Upper lobe of right lung (tissue), 1 donor: Measurements from ENCODE around the gene PADI1. TPM values are rescaled to one million over a fixed set of nuclear protein-coding genes. Genes with fewer than 3 reads are reported as not detected.
A peak's percentile ranks its signal among the peaks of the same experiment; 100 is the strongest.

Experiments used
- ATAC-seq: fragments of 200-7000 bp; cut with Tn5 transposase; one replicate; pipeline ENCODE4 v1.9.1; 2020; ENCODE audit warnings: mild to moderate bottlenecking, moderate library complexity
- DNase-seq: peaks from one replicate; pipeline ENCODE4 v3.0.0-alpha.2; 2020
- H3K27ac ChIP-seq: fragments of 200-600 bp; one replicate; pipeline ENCODE4 v1.8.0; 2022
- H3K27me3 ChIP-seq: fragments of 200-600 bp; one replicate; pipeline ENCODE4 v1.8.0; 2022; ENCODE audit warnings: mild to moderate bottlenecking
- H3K36me3 ChIP-seq: fragments of 200-600 bp; one replicate; pipeline ENCODE4 v1.8.0; 2022
- H3K4me1 ChIP-seq: fragments of 200-600 bp; one replicate; pipeline ENCODE4 v1.8.0; 2022
- H3K4me3 ChIP-seq: fragments of 200-600 bp; one replicate; pipeline ENCODE4 v1.8.0; 2022; ENCODE audit warnings: mild to moderate bottlenecking
- H3K9me3 ChIP-seq: fragments of 200-600 bp; one replicate; pipeline ENCODE4 v1.8.0; 2022
- intact Hi-C: fragments of 100-400 bp; cut with DNase I; formaldehyde crosslinking; loops from one replicate; pipeline ENCODE4 v1.11.0; 2022
- total RNA-seq: library from RNA; stranded (reverse); fragmentation: NEBNext Ultra II Directional; extraction: Animal tissue kit (Norgen Biotek cat#: 25700); gene quantifications from one replicate; pipeline ENCODE4 v1.2.1, GENCODE V29; 2021
- TF ChIP-seq, protein P1 (sequence below): fragments of 200-600 bp; IDR thresholded peaks from one replicate; pipeline ENCODE4 v1.8.0; 2022; ENCODE audit warnings: antibody characterized with exemption
- donor health status: DM: no; HTN: yes; CAD: no; lungs with severe emphysema.

PADI1 gene
- total RNA-seq, 1 donor from 2014 or later = not detected

DNA sequence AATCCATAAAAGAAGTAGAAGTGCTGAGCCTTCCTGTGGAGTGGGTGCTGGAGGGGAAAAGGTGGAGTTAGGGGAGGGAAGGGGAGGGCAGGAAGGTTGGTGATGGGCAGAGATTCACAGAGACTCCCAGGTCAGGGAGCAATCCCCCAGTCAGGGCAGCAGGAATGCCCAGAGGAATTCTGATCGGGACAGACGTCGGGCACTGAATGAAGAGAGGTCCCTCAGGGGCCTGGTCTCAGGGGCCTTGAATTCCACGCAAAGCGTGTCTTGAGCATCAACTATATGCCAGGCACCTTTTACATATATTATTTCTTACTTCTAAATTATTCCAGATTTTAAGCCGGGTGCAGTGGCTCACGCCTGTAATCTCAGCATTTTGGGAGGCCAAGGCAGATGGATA lies 7.2 kb upstream of the PADI1 start:
- no peaks in the 10 kb centered on the region for H3K36me3 ChIP-seq
- no peaks in the 10 kb centered on the region for H3K27me3 ChIP-seq
- intact Hi-C loops = no loop called here
- TF ChIP-seq, protein P1, sequence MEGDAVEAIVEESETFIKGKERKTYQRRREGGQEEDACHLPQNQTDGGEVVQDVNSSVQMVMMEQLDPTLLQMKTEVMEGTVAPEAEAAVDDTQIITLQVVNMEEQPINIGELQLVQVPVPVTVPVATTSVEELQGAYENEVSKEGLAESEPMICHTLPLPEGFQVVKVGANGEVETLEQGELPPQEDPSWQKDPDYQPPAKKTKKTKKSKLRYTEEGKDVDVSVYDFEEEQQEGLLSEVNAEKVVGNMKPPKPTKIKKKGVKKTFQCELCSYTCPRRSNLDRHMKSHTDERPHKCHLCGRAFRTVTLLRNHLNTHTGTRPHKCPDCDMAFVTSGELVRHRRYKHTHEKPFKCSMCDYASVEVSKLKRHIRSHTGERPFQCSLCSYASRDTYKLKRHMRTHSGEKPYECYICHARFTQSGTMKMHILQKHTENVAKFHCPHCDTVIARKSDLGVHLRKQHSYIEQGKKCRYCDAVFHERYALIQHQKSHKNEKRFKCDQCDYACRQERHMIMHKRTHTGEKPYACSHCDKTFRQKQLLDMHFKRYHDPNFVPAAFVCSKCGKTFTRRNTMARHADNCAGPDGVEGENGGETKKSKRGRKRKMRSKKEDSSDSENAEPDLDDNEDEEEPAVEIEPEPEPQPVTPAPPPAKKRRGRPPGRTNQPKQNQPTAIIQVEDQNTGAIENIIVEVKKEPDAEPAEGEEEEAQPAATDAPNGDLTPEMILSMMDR = no peak
- no peak overlapping the region for H3K27ac ChIP-seq
- DNase-seq (no peak), ATAC-seq (no peak)
- H3K4me1 ChIP-seq = no peaks in the 10 kb centered on the region
- no peak overlapping the region for H3K4me3 ChIP-seq
- no peaks in the 10 kb centered on the region for H3K9me3 ChIP-seq

DNA sequence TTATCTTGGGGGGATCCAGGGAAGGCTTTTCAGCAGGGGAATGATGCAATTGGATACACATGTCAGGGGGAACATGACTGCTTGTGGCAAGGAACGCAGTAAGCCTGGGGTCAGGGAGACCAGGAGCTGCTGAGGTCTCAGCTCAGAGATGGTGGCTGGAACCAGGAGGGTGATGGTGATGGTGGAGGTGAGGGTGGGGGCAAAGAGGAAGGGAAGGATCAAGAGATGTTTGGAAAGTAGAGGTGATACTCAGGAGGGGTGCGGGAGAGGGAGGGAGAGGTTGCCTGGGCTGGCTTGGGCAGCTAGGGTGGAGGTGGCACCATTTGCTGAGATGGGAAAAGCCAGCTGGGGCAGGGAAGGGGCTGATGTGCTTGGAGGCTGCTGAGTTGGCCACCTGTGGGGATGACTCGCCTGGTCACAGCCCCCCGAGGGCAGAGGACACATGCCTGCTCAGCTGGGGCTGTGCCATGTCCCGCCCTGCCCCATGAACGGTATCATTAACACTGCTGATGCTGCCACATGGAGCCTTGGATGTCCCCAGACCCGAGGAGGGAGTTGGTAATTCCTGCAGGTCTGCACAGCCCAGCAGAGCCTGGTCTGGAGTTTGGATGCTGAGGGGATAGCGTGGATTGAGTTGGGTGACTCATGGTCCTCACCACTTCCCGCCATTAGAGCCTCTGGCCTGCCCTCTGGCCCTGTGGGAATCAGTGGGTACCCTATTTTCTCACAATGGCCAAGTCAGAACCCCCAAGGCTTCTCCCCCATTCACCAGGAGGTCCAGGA lies 6.3 kb upstream of the PADI1 start:
- TF ChIP-seq, protein P1 = no peak
- H3K36me3 ChIP-seq = no peaks in the 10 kb centered on the region
- H3K9me3 ChIP-seq = no peaks in the 10 kb centered on the region
- no peak overlapping the region for H3K4me3 ChIP-seq
- DNase-seq = peak; percentile 53
- intact Hi-C loops = no loop called here
- no peaks in the 10 kb centered on the region for H3K4me1 ChIP-seq
- H3K27ac ChIP-seq = no peak overlapping the region
- no peak for ATAC-seq
- no peaks in the 10 kb centered on the region for H3K27me3 ChIP-seq

DNA sequence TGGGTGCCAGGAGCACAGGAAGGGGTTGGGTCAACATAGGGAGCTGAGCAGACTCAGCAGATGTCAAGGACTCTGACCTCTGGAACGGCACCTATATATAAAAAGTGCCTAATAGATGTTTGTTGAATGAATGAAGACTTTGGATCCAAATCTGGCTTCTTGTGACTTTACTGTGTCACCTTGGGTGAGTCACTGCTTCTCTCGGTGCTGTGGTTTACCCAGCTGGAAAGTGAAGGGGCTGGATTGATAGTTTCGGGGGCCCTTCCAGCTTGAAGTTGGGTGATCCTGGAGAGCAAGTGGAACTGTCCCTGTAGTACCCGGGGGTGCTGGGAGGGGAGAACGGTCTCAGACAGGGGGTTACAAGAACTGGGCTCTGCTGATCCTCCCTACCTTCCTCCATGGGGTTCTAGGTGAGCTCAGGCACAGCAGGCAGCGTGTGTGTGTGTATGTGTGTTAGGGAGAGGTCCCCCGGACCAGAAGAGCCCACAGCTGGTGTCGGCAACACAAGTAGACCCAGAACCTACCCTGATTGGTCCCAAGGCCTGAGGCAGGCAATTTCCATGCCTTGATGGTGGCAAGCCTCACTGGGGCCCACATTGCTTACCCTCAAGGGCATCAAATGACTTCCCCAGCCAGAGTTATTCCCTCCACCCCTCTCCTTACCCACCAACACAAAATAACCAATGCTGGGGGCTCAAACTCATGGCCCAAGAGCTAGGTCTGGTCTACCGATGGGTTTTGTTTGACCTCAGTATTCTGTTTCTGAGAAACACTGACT lies 5.5 kb upstream of the PADI1 start:
- no peak overlapping the region for H3K27ac ChIP-seq
- no peaks in the 10 kb centered on the region for H3K36me3 ChIP-seq
- intact Hi-C loops = no loop called here
- ATAC-seq (no peak), DNase-seq (peak; percentile 28)
- no peaks in the 10 kb centered on the region for H3K9me3 ChIP-seq
- H3K27me3 ChIP-seq = no peaks in the 10 kb centered on the region
- TF ChIP-seq, protein P1 = no peak
- H3K4me1 ChIP-seq = no peaks in the 10 kb centered on the region
- no peak overlapping the region for H3K4me3 ChIP-seq

DNA sequence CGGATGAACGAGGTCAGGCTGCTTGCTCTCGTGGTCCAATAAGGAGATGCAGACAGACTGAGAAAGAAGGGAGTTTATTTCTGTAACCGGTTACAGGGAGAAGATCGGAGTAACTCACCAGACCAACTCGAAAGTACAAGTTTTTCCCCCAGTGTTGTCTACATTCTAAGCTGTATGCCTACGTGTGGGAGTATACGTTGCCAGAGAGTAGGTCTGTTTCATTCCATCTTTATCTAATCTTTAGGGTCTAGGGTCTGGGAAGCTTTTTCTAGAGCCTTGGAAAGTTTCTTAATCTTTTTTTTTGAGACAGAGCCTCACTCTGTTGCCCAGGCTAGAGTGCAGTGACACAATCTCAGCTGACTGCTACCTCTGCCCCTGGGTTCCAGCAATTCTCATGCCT lies 4.7 kb upstream of the PADI1 start:
- no peak overlapping the region for H3K27ac ChIP-seq
- H3K36me3 ChIP-seq = no peaks in the 10 kb centered on the region
- H3K4me1 ChIP-seq = no peaks in the 10 kb centered on the region
- H3K27me3 ChIP-seq = no peaks in the 10 kb centered on the region
- H3K4me3 ChIP-seq = no peak overlapping the region
- intact Hi-C loops = no loop called here
- TF ChIP-seq, protein P1 = no peak
- DNase-seq (no peak), ATAC-seq (no peak)
- no peaks in the 10 kb centered on the region for H3K9me3 ChIP-seq

DNA sequence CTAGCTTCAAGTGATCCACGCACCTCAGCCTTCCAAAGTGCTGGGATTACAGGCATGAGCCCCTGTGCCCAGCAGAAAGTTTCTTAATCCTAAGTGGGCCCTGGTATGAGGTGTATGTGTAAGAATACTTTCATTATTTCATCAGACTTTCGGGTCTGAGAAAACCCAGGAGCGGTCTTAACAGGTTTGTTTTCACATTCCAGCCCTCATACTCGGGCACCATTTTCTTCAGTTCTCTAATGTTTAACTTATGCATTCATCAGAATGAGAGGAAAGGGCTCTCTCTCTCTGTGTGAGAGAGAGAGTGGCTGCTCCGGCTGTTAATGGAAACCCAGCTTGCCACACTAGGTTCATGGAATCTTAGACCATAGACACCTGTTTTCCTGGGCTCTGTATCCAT lies 4.2 kb upstream of the PADI1 start:
- intact Hi-C loops = no loop called here
- no peaks in the 10 kb centered on the region for H3K4me1 ChIP-seq
- peak; percentile 50 for ATAC-seq
- no peaks in the 10 kb centered on the region for H3K27me3 ChIP-seq
- no peak for DNase-seq
- no peak overlapping the region for H3K4me3 ChIP-seq
- H3K9me3 ChIP-seq = no peaks in the 10 kb centered on the region
- no peaks in the 10 kb centered on the region for H3K36me3 ChIP-seq
- H3K27ac ChIP-seq = no peak overlapping the region
- TF ChIP-seq, protein P1 = no peak
